ENCODE results near the gene ANGPTL8.

ANGPTL8 gene

GRCh38 chr19:11239377-11240000 is at the start of gene ANGPTL8:
Gene ANGPTL8 (plus strand): TSS chr19:11239619. CDS start chr19:11239638, 19 bp downstream.
- no peak within 1 kb of the TSS for H3K27ac ChIP-seq
- TF ChIP-seq, protein P1, sequence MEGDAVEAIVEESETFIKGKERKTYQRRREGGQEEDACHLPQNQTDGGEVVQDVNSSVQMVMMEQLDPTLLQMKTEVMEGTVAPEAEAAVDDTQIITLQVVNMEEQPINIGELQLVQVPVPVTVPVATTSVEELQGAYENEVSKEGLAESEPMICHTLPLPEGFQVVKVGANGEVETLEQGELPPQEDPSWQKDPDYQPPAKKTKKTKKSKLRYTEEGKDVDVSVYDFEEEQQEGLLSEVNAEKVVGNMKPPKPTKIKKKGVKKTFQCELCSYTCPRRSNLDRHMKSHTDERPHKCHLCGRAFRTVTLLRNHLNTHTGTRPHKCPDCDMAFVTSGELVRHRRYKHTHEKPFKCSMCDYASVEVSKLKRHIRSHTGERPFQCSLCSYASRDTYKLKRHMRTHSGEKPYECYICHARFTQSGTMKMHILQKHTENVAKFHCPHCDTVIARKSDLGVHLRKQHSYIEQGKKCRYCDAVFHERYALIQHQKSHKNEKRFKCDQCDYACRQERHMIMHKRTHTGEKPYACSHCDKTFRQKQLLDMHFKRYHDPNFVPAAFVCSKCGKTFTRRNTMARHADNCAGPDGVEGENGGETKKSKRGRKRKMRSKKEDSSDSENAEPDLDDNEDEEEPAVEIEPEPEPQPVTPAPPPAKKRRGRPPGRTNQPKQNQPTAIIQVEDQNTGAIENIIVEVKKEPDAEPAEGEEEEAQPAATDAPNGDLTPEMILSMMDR (conservative IDR thresholded peaks at IDR 0.05), result no peak

- no peak overlapping the region for H3K27ac ChIP-seq
- TF ChIP-seq, protein P1 (conservative IDR thresholded peaks at IDR 0.05), result no peak
Observed at GRCh38 chr19:11190501-11190900, 48.9 kb upstream of the ANGPTL8 start.

- H3K27ac ChIP-seq, result no peak overlapping the region
- TF ChIP-seq, protein P1 (conservative IDR thresholded peaks at IDR 0.05), result no peak
Observed at GRCh38 chr19:11191273-11191755, 48.1 kb upstream of the ANGPTL8 start.

GRCh38 chr19:11191934-11192333 is 47.5 kb upstream of the ANGPTL8 start:
- TF ChIP-seq, protein P1 (conservative IDR thresholded peaks at IDR 0.05), result no peak
- H3K27ac ChIP-seq, result no peak overlapping the region

DNA sequence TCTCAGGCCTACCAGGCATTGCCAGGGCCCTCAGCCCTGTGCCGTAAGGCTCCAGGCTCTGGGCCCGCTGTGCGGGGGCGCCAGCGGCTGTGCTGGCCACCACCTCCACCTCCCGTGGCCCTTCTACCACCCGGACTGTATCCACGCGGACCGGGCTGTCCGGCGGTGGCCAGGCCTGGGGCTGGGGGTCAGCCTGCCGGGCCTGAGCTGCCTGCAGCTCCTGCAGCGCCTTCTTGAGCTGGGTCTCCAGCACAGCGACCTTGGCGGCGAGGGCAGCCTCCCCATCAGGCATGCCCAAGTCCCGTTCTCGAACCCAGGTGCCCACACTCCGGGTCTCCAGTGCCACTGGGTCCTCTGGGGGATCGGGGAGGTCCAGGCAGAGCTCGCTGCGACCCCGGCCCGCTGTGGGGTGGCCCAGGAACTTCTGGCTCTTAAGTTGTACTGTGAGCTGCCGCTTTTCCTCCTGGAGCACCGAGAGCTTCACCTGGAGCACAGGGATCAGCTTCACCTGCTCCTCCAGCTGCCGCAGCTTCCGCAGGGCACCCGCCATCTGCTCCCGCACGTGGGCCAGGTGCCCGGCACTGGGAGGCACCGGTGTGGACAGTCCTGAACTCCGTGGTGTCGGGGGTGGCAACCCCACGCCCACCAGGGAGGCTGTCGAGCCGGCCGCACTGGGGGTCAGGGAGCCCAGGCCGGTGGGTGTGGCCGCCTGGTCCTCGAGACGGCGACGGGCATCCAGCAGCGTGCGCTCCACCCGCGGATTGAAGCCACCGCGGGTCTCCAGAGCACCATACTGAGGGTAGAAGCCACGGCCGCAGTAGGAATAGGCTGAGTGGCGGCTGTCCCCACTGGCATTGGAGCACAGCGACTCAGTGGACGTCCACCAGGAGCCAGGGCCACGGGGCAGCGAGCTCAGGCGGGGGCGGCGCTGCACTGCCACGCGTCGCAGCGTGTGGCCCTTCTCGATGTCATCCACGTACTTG is 46.2 kb upstream of the ANGPTL8 start:
- TF ChIP-seq, protein P1 (conservative IDR thresholded peaks at IDR 0.05), result no peak
- no peak overlapping the region for H3K27ac ChIP-seq

DNA sequence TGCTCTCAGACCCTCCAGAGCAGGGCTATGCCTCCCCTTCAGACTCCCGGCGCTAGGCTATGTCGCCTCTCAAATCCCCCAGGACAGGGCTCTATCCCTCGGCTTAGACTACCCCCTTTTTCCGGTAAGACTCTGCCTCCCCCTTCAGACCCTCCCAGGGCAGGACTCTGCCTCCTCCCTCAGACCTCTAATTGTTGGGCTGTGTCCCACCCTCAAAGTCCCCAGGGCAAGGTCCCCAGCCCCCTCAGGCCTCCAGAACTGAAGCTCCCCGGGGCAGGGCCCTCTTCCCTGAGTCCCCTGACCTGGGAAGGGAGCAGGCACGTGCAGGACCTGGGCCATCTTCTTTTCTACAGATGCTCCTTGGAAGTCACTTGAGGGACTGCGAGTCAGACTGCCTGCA is 45.2 kb upstream of the ANGPTL8 start:
- H3K27ac ChIP-seq, result no peak overlapping the region

More for the DNA sequence above, 45.2 kb upstream of the ANGPTL8 start:
- TF ChIP-seq, protein P1 (conservative IDR thresholded peaks at IDR 0.05), result no peak
